ENCODE measurements around the gene PTPN20.

PTPN20 gene

GRCh38 chr10:47033081-47033480, 121.9 kb downstream of the PTPN20 start:
- Histone ChIP-seq H3K4me3 (replicated peaks; ENCODE audit: low read depth, low read length) (no peak overlapping the region), H3K36me3 (ENCODE audit: control insufficient read depth, insufficient read depth, low read length) (no peaks in the 10 kb centered on the region), H3K27me3 (replicated peaks; ENCODE audit: control insufficient read depth, insufficient read depth, low read length) (peaks cover 2% of the 10 kb centered on the region)
- DNase-seq (ENCODE audit: extremely low read depth, insufficient read length), result no peak
- TF ChIP-seq CTCF (IDR thresholded peaks at IDR 0.05; ENCODE audit: insufficient read depth, low read length, poor library complexity, severe bottlenecking), result no peak

GRCh38 chr10:47033541-47034270, 122.5 kb downstream of the PTPN20 start:
- no peak for TF ChIP-seq CTCF (IDR thresholded peaks at IDR 0.05; ENCODE audit: insufficient read depth, low read length, poor library complexity, severe bottlenecking)
- no peak overlapping the region for H3K4me3 ChIP-seq (replicated peaks; ENCODE audit: low read depth, low read length)
- DNase-seq (ENCODE audit: extremely low read depth, insufficient read length), result no peak
- no peaks in the 10 kb centered on the region for H3K36me3 ChIP-seq (ENCODE audit: control insufficient read depth, insufficient read depth, low read length)
- peaks cover 2% of the 10 kb centered on the region for H3K27me3 ChIP-seq (replicated peaks; ENCODE audit: control insufficient read depth, insufficient read depth, low read length)

- TF ChIP-seq CTCF (IDR thresholded peaks at IDR 0.05; ENCODE audit: insufficient read depth, low read length, poor library complexity, severe bottlenecking), result no peak
- Histone ChIP-seq H3K4me3 (replicated peaks; ENCODE audit: low read depth, low read length) (no peak overlapping the region), H3K36me3 (ENCODE audit: control insufficient read depth, insufficient read depth, low read length) (no peaks in the 10 kb centered on the region), H3K27me3 (replicated peaks; ENCODE audit: control insufficient read depth, insufficient read depth, low read length) (no peaks in the 10 kb centered on the region; the same call in none of the 2 replicates)
- no peak for DNase-seq (ENCODE audit: extremely low read depth, insufficient read length)
Measured at GRCh38 chr10:47034441-47035051, 123.3 kb downstream of the PTPN20 start.

GRCh38 chr10:47035171-47035818, 124.1 kb downstream of the PTPN20 start:
- H3K36me3 ChIP-seq (ENCODE audit: control insufficient read depth, insufficient read depth, low read length), result no peaks in the 10 kb centered on the region
- no peak for DNase-seq (ENCODE audit: extremely low read depth, insufficient read length)
- H3K4me3 ChIP-seq (replicated peaks; ENCODE audit: low read depth, low read length), result no peak overlapping the region
- H3K27me3 ChIP-seq (replicated peaks; ENCODE audit: control insufficient read depth, insufficient read depth, low read length), result no peaks in the 10 kb centered on the region; the same call in none of the 2 replicates
- no peak for TF ChIP-seq CTCF (IDR thresholded peaks at IDR 0.05; ENCODE audit: insufficient read depth, low read length, poor library complexity, severe bottlenecking)

GRCh38 chr10:47035819-47036337, 124.7 kb downstream of the PTPN20 start:
- DNase-seq (ENCODE audit: extremely low read depth, insufficient read length), result no peak
- Histone ChIP-seq H3K36me3 (ENCODE audit: control insufficient read depth, insufficient read depth, low read length) (no peaks in the 10 kb centered on the region), H3K27me3 (replicated peaks; ENCODE audit: control insufficient read depth, insufficient read depth, low read length) (no peaks in the 10 kb centered on the region; the same call in none of the 2 replicates), H3K4me3 (replicated peaks; ENCODE audit: low read depth, low read length) (no peak overlapping the region)
- TF ChIP-seq CTCF (IDR thresholded peaks at IDR 0.05; ENCODE audit: insufficient read depth, low read length, poor library complexity, severe bottlenecking), result no peak
